Osteoblast (primary cell): ENCODE results near the gene PARVA. TPM values are rescaled to one million over a fixed set of nuclear protein-coding genes. Genes with fewer than 3 reads are reported as not detected.

Experiments
- DNase-seq: peaks from one replicate; pipeline ENCODE4 v3.0.0; 2011; ENCODE audit warnings: low spot score, mixed read lengths; ENCODE audit not compliant: insufficient read length; ENCODE audit errors: missing footprints
- H2AFZ ChIP-seq: 2 replicates; pipeline ENCODE4 v1.6.0; 2011; ENCODE audit warnings: mild to moderate bottlenecking, low read length
- H3K27ac ChIP-seq: 2 replicates; pipeline ENCODE4 v1.5.1; 2011; ENCODE audit warnings: mild to moderate bottlenecking, low read depth, low read length, moderate library complexity
- H3K27me3 ChIP-seq: 2 replicates; pipeline ENCODE4 v1.6.0; 2012; ENCODE audit warnings: mild to moderate bottlenecking, control low read depth, inconsistent platforms, low read length, moderate library complexity; ENCODE audit not compliant: insufficient read depth
- H3K36me3 ChIP-seq: 2 replicates; pipeline ENCODE4 v1.5.1; 2011; ENCODE audit warnings: mild to moderate bottlenecking, low read length, control low read depth, moderate library complexity; ENCODE audit not compliant: insufficient read depth
- H3K4me1 ChIP-seq: 2 replicates; pipeline ENCODE4 v1.5.1; 2011; ENCODE audit warnings: mild to moderate bottlenecking, low read length, control low read depth, moderate library complexity; ENCODE audit not compliant: insufficient read depth
- H3K4me2 ChIP-seq: 2 replicates; pipeline ENCODE4 v1.6.0; 2011; ENCODE audit warnings: mild to moderate bottlenecking, low read length; ENCODE audit not compliant: insufficient read depth
- H3K4me3 ChIP-seq: fragments of 200-600 bp; sonication (generic); 3 replicates; pipeline ENCODE4 v1.5.1; 2012; ENCODE audit warnings: mild to moderate bottlenecking, low read length, inconsistent platforms; ENCODE audit not compliant: insufficient read depth
- H3K79me2 ChIP-seq: 2 replicates; pipeline ENCODE4 v1.6.0; 2012; ENCODE audit warnings: mild to moderate bottlenecking, low read length, control low read depth, inconsistent platforms; ENCODE audit not compliant: insufficient read depth
- H3K9me3 ChIP-seq: 2 replicates; pipeline ENCODE4 v1.5.1; 2011; ENCODE audit warnings: low read depth, low read length, control low read depth
- H4K20me1 ChIP-seq: 2 replicates; pipeline ENCODE4 v1.6.0; 2012; ENCODE audit warnings: mild to moderate bottlenecking, low read length, control low read depth; ENCODE audit not compliant: insufficient read depth
- total RNA-seq: library from RNA; depleted of rRNA; stranded (reverse); fragments of >200 nt; gene quantifications from 2 replicates; pipeline ENCODE4 v1.2.3, GENCODE V29; 2012
- TF ChIP-seq, protein P1 (sequence below): IDR thresholded peaks from 2 replicates; pipeline ENCODE4 v1.5.1; 2011; ENCODE audit warnings: mild to moderate bottlenecking, low read depth, low read length, moderate library complexity; ENCODE audit errors: extremely low read depth

Gene PARVA
- total RNA-seq, 1 donor, result 74.9 TPM

DNA sequence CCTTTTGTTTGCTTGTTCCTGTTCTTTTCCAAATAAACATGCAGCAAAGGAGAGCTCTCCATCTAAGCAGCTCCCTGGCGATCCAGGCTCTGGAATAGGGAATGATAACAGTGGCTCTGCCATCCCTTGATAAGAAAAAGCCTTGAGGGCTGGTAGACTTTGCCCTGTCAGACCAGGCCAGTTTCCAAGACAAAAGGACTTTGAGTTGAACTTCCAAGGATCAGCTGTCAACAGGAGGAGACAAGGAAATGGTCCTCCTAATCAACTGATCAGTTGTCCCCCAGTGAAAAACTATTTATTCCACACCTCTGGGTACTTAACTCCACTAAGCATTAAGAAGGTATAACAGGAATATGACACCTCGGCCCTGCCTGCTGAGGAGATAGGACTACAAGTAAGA lies 127.8 kb downstream of the PARVA start:
- no peak overlapping the region for H3K4me2 ChIP-seq
- H3K4me3 ChIP-seq, result no peak overlapping the region
- H2AFZ ChIP-seq, result no peak overlapping the region
- H4K20me1 ChIP-seq, result no peaks in the 10 kb centered on the region
- H3K4me1 ChIP-seq, result peaks cover 48% of the 10 kb centered on the region
- no peaks in the 10 kb centered on the region for H3K9me3 ChIP-seq
- TF ChIP-seq, protein P1, sequence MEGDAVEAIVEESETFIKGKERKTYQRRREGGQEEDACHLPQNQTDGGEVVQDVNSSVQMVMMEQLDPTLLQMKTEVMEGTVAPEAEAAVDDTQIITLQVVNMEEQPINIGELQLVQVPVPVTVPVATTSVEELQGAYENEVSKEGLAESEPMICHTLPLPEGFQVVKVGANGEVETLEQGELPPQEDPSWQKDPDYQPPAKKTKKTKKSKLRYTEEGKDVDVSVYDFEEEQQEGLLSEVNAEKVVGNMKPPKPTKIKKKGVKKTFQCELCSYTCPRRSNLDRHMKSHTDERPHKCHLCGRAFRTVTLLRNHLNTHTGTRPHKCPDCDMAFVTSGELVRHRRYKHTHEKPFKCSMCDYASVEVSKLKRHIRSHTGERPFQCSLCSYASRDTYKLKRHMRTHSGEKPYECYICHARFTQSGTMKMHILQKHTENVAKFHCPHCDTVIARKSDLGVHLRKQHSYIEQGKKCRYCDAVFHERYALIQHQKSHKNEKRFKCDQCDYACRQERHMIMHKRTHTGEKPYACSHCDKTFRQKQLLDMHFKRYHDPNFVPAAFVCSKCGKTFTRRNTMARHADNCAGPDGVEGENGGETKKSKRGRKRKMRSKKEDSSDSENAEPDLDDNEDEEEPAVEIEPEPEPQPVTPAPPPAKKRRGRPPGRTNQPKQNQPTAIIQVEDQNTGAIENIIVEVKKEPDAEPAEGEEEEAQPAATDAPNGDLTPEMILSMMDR, result no peak
- no peaks in the 10 kb centered on the region for H3K27me3 ChIP-seq
- H3K79me2 ChIP-seq, result no peaks in the 10 kb centered on the region
- H3K27ac ChIP-seq, result no peak overlapping the region
- no peak for DNase-seq
- H3K36me3 ChIP-seq, result peaks cover 29% of the 10 kb centered on the region

DNA sequence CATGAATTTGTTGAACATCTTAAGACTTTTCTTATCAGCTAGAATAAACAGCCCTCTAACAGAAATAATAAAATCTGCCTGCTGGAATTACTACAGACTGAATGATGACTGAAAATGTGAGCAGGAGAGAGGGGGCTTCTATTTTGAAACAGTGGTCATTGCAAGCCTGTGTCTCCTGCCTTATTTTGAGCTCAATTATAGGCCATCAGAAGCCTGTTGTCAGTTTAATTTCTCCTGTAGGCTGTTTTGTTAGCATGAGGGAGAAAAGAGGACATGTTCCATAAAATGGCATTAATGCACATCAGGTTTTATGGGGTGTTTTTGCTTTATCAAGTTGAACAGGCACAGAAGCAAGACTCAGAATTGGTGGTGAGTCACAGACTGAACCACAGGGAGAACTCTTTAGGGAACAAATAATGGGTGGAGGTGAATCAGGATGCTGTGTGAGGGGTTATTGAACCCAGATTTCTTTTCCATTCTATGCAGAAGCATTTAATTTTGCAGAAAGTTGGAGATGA lies 129.1 kb downstream of the PARVA start:
- H3K79me2 ChIP-seq, result no peaks in the 10 kb centered on the region
- TF ChIP-seq, protein P1, result no peak
- no peak overlapping the region for H3K4me3 ChIP-seq
- H3K4me2 ChIP-seq, result no peak overlapping the region
- H3K27me3 ChIP-seq, result no peaks in the 10 kb centered on the region
- H4K20me1 ChIP-seq, result no peaks in the 10 kb centered on the region
- no peaks in the 10 kb centered on the region for H3K9me3 ChIP-seq
- H2AFZ ChIP-seq, result no peak overlapping the region
- peaks cover 46% of the 10 kb centered on the region for H3K4me1 ChIP-seq
- H3K36me3 ChIP-seq, result peaks cover 39% of the 10 kb centered on the region
- H3K27ac ChIP-seq, result peak overlapping the region; percentile 34
- DNase-seq, result peak; percentile 78

GRCh38 chr11:12507391-12507790 lies 130.0 kb downstream of the PARVA start:
- H3K36me3 ChIP-seq, result peaks cover 48% of the 10 kb centered on the region
- TF ChIP-seq, protein P1, result no peak
- H3K4me2 ChIP-seq, result no peak overlapping the region
- H4K20me1 ChIP-seq, result no peaks in the 10 kb centered on the region
- H3K4me3 ChIP-seq, result no peak overlapping the region
- H3K27ac ChIP-seq, result no peak overlapping the region
- H3K9me3 ChIP-seq, result no peaks in the 10 kb centered on the region
- DNase-seq, result no peak
- no peaks in the 10 kb centered on the region for H3K79me2 ChIP-seq
- H2AFZ ChIP-seq, result no peak overlapping the region
- no peaks in the 10 kb centered on the region for H3K27me3 ChIP-seq
- H3K4me1 ChIP-seq, result peaks cover 37% of the 10 kb centered on the region

GRCh38 chr11:12508151-12508751 lies 130.9 kb downstream of the PARVA start:
- no peaks in the 10 kb centered on the region for H3K9me3 ChIP-seq
- H3K79me2 ChIP-seq, result no peaks in the 10 kb centered on the region
- peak overlapping the region; percentile 47 for H3K4me2 ChIP-seq
- no peak overlapping the region for H3K4me3 ChIP-seq
- peaks cover 29% of the 10 kb centered on the region for H3K4me1 ChIP-seq
- TF ChIP-seq, protein P1, result no peak
- H4K20me1 ChIP-seq, result no peaks in the 10 kb centered on the region
- H3K27me3 ChIP-seq, result no peaks in the 10 kb centered on the region
- no peak overlapping the region for H3K27ac ChIP-seq
- H2AFZ ChIP-seq, result no peak overlapping the region
- H3K36me3 ChIP-seq, result peaks cover 57% of the 10 kb centered on the region
- peak; percentile 57 for DNase-seq
